ENCODE results near the gene ITIH1.

The ITIH1 gene

GRCh38 chr3:52817221-52817620 lies 39.8 kb downstream of the ITIH1 start:
- Histone ChIP-seq H3K27me3 (ENCODE audit: insufficient read depth, low read depth, severe bottlenecking) (no peaks in the 10 kb centered on the region), H3K9me3 (ENCODE audit: severe bottlenecking) (no peaks in the 10 kb centered on the region), H3K4me3 (ENCODE audit: low read depth, low read length) (no peak overlapping the region), H3K27ac (no peak overlapping the region), H3K36me3 (no peaks in the 10 kb centered on the region)
- no peak for TF ChIP-seq CTCF (IDR thresholded peaks at IDR 0.05; ENCODE audit: low read depth, low read length)
- no peak for DNase-seq

- no peaks in the 10 kb centered on the region for H3K27me3 ChIP-seq (ENCODE audit: insufficient read depth, low read depth, severe bottlenecking)
- H3K36me3 ChIP-seq = no peaks in the 10 kb centered on the region
- H3K27ac ChIP-seq = no peak overlapping the region
- no peak for DNase-seq
- H3K9me3 ChIP-seq (ENCODE audit: severe bottlenecking) = no peaks in the 10 kb centered on the region
- H3K4me3 ChIP-seq (ENCODE audit: low read depth, low read length) = no peak overlapping the region
- no peak for TF ChIP-seq CTCF (IDR thresholded peaks at IDR 0.05; ENCODE audit: low read depth, low read length)
These were observed 40.5 kb downstream of the ITIH1 start for GRCh38 chr3:52817860-52818259.

- Histone ChIP-seq H3K9me3 (ENCODE audit: severe bottlenecking) (no peaks in the 10 kb centered on the region), H3K27me3 (ENCODE audit: insufficient read depth, low read depth, severe bottlenecking) (no peaks in the 10 kb centered on the region), H3K36me3 (no peaks in the 10 kb centered on the region), H3K27ac (no peak overlapping the region), H3K4me3 (ENCODE audit: low read depth, low read length) (no peak overlapping the region)
- peak; percentile 18 for DNase-seq
- TF ChIP-seq CTCF (IDR thresholded peaks at IDR 0.05; ENCODE audit: low read depth, low read length) = no peak
These were observed 42.5 kb downstream of the ITIH1 start for GRCh38 chr3:52819936-52820335.

GRCh38 chr3:52820736-52821135 lies 43.3 kb downstream of the ITIH1 start:
- Histone ChIP-seq H3K27me3 (ENCODE audit: insufficient read depth, low read depth, severe bottlenecking) (no peaks in the 10 kb centered on the region), H3K36me3 (no peaks in the 10 kb centered on the region), H3K4me3 (ENCODE audit: low read depth, low read length) (no peak overlapping the region), H3K9me3 (ENCODE audit: severe bottlenecking) (no peaks in the 10 kb centered on the region), H3K27ac (no peak overlapping the region)
- peak; percentile 66 for DNase-seq
- peak; percentile 94 for TF ChIP-seq CTCF (IDR thresholded peaks at IDR 0.05; ENCODE audit: low read depth, low read length)

GRCh38 chr3:52822363-52822762 lies 45.0 kb downstream of the ITIH1 start:
- no peak for TF ChIP-seq CTCF (IDR thresholded peaks at IDR 0.05; ENCODE audit: low read depth, low read length)
- H3K36me3 ChIP-seq = no peaks in the 10 kb centered on the region
- H3K4me3 ChIP-seq (ENCODE audit: low read depth, low read length) = no peak overlapping the region
- no peaks in the 10 kb centered on the region for H3K9me3 ChIP-seq (ENCODE audit: severe bottlenecking)
- H3K27me3 ChIP-seq (ENCODE audit: insufficient read depth, low read depth, severe bottlenecking) = no peaks in the 10 kb centered on the region
- H3K27ac ChIP-seq = no peak overlapping the region
- no peak for DNase-seq

- no peak overlapping the region for H3K4me3 ChIP-seq (ENCODE audit: low read depth, low read length)
- no peaks in the 10 kb centered on the region for H3K27me3 ChIP-seq (ENCODE audit: insufficient read depth, low read depth, severe bottlenecking)
- TF ChIP-seq CTCF (IDR thresholded peaks at IDR 0.05; ENCODE audit: low read depth, low read length) = no peak
- DNase-seq = no peak
- no peaks in the 10 kb centered on the region for H3K9me3 ChIP-seq (ENCODE audit: severe bottlenecking)
- no peaks in the 10 kb centered on the region for H3K36me3 ChIP-seq
- no peak overlapping the region for H3K27ac ChIP-seq
These were observed 46.6 kb downstream of the ITIH1 start for GRCh38 chr3:52824037-52824436.
